RCC 7860 (cell line): Measurements from ENCODE around the gene RASEF.
A peak's percentile ranks its signal among the peaks of the same experiment; 100 is the strongest.

Experiments
- DNase-seq: peaks from one replicate; pipeline ENCODE4 v3.0.0-alpha.2; 2015; ENCODE audit warnings: low spot score
- FAIRE-seq: peaks from 2 replicates; lab custom pipeline; 2012; peaks lifted over from hg19 to GRCh38; lab: Jason Lieb, UNC

The RASEF gene

DNA sequence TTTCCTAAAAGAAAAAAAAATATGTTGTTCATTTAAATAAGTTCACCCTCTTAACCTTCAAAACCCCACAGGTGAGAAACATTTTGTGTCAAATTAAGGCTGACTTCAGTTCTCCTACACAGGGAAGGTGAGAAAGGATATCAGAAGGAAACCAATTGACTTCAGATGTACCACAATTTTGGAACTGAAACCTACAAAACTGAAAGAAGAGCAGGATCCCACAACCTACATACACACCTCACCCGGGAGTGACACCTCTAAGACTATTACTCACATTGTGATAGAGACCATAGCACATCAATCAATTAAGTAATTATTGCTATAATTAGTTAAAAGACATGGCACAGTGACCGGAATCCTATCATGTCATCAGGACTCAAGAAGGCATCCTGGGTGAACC, 47.0 kb downstream of the RASEF start:
- FAIRE-seq (no peak), DNase-seq (no peak)

DNA sequence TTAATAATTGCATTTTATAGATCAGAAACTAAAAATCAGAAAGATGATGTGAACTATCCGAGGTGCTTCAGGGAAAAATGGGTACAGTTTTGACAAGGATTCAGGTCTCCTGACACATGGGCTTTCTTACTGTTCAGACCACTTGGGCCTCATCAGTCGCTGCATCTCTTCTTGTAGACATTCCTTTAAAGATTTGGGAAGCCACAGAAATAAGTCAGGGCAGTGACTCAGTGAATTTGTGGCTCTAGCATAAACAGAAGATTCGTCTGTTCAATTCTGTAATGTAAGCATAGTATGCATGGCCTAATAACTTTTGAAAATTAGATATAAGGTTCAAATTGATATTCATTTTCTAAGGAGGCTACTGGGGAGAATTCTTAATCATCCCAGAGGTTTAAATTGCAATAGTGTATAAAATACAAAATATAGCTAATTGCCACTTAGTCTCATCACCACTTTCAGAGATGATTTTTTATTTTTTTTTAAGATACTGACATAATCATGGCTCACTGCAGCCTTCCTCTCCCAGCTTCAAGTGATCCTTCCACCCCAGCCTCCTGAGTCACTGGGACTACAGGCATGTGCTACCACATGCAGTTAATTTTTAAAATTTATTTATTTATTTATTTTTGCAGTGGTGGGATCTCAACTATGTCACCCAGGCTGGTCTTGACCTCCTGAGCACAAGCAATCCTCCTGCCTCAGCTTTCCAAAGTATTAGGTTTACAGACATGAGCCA, 48.9 kb downstream of the RASEF start:
- DNase-seq (peak; percentile 67), FAIRE-seq (peak; percentile 88)

DNA sequence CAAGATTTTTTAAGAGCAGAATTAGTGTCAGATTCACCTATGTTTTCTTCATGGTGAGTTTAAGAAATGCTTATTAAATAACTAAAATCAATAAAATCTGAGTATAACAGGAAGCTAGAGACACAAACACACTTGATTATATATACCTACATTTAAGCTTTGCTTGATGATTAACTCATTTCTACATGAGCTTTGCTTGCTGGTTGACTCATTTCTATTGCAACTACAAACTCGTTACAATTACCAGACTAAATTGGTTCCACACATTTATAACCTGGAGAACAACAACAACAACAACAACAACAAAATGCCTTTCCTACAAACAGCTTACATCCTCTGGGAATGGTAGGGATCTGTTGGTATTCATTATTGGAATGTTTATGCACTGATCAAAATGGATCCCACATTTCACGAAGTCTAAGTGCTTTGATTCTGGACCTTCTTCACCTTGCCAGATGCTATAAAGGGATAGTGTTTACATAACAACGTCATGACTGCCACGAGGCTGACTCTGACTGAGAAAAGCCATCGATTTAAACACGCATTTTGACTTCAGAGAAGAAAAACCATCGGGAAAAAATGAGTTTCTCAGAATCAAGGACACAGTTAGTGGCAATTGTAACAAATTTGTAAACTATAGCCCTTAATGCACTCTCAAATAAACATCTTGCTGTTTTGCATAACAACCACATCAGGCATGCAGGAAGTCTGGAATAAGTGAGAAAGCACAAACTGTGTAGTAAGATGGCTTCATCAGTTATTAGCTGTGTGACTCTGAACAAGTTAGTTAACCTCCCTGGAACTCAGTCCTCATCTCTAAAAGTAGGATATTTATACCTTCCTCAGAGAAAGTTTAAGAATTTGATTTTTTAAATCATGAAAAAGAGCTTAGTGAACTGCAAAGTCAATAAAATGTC, 49.8 kb downstream of the RASEF start:
- FAIRE-seq (peak; percentile 51), DNase-seq (no peak)

DNA sequence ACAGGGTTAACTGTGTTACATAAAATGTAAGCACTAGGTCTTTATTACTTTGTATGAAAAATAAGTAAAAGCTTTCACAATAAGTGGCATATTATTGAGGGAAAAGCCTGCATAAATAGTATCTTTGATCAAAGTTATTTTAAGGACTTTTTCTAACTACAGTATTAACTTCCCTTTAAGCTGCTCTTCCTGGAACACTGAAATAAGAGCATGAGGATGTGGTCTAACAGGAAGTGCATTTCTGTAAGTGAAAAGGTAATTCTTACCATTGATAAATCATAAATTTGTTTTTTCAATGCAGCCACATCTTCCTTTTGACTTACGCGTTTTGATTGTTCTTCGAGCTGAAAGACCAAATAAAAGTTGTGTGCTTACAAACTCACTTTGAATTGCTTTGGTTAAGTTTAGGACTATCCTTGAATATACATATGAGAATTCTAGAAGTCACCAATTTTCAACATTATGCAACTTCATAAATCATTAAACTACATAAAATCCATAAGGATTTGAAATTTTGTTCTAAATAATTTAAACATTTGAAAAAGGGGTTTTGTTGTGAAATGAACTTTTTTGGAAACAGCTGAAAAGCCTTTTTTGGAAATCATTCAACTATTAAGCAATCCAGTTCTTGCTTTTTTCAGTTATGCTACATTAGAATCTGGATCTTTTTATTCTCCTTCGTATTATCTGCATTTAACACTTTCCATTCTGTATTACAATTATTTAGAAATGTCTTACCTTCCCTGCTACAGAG, 50.6 kb downstream of the RASEF start:
- no peak for DNase-seq
- FAIRE-seq, result peak; percentile 4

DNA sequence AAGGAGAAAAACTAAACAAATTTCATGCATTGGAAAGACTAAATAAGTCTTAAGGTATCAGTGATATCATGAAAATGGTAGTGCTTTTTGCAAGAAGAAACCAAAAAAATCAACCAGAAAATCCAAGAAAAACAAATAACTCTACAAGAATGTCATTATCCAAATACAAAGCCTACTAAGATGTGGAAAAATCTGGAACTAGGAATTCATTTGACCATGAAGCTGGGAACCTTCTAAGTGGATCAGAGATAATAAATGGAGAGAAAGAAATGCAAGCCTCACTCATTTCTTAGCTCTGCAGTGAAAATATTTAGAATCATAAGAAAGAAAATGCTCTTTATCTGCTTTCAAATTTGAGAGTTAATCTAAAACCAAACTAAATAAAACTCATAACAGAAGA, 51.3 kb downstream of the RASEF start:
- DNase-seq (no peak), FAIRE-seq (peak; percentile 5)

DNA sequence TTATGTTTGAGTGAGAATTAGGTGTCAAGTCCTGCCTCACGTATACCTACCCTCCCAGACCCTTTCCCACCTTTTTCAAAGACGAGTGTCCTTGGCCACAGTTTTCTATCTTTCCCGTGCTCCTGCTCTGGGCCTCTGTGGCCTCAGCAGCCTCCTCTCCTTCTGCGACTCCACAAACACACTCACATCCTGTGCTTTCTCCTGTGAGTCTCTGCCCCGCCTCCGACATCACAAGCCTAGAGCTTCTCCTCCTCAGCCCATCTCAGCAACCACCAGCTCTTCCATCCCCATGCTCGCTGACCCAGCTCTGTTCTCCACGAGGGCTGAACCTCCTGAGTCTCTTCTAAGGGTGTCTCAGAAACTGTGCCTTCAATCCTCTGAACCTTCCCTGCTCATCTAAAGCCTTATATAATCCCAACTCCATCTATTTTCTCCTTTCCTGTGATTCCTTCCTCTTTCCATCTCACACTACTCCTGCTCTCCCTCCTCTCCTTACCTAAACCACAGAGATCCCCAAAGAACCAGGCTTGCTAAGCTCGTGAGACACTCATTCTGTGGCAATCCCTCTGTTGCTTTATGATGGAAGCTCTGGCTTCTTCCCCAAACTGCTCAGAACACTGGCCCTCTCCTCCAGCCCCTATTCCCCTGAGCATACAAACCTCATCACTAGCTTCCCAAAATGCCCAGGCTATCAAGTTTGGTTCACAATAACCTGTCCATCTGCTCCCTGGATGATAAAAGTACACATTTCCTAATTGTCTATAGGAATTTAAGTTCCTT, 55.2 kb downstream of the RASEF start:
- DNase-seq, result no peak
- FAIRE-seq, result no peak

DNA sequence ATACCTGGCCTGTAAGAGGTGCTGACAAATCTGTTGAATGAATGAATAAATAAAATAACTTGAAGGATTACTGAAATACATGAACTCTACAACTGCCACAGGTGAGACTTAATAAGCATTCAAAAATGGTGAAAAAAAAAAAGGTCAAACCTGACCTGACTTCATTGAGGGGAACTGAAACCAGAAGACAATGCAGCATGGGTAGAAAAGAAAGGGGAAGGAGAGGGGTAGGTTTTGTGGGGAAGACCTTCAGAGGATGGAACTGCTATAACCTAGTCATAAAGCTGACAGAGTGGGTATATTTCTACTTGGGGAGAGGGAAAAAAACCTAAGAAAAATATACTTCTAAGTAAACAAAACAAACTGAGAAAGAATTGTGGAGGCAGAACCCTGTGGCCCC, 56.6 kb downstream of the RASEF start:
- FAIRE-seq, result no peak
- DNase-seq, result no peak

DNA sequence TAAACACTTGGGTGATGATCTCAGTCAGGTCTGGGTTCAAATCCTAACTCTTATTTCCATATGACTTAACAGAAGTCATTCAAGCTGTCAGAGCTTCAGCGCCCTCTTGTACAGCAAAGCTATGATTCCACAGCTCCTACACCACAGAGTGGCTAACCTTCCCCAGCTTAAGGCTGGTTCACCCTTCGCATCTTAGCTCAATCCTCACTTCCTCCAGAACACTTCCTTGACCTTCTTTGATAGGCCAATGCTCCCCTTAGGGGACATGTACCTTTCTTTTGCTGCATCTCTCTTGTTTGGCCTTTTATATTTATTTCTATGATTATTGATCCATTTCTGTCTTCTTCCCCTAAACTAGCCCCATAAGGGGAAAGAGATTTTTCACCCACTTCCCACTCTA, 57.0 kb downstream of the RASEF start:
- no peak for FAIRE-seq

DNA sequence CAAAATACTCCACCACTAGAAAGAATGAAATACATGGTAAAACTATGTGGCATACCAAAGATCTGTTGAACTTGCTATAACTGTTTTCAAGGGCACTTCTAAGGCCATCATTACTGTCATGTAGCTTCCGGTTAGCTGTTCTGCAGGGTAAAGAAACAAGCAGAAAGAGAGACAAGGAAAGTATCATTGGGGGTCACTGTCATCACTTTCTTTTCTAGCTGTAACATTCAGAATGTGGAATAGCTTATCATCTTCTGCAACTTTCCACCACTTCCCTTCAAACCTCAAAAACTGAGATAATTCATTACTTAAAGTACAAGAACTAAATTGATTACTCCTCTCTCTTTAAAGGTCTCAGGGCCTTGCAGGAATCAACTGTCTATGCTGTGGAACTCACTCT, 57.6 kb downstream of the RASEF start:
- DNase-seq (no peak), FAIRE-seq (no peak)

More for the DNA sequence above, 57.0 kb downstream of the RASEF start:
- no peak for DNase-seq

DNA sequence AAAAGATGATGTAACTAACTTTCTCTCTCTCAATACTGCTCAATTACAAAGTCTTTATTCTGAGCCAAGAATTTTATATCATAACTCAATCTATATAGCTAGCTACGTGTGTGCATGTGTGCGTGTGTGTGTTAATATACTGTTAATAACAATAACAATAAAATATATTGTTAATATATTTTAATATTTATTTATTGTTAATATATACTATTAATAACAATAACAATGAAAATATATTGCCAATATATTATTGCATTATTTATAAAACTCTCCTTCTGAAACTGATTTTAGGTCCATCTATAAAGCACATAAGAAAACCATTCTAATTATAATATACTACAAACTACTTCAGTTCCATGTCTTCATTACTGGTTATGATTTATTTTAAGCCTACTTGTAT, 60.6 kb downstream of the RASEF start:
- DNase-seq, result no peak
- FAIRE-seq, result peak; percentile 71

DNA sequence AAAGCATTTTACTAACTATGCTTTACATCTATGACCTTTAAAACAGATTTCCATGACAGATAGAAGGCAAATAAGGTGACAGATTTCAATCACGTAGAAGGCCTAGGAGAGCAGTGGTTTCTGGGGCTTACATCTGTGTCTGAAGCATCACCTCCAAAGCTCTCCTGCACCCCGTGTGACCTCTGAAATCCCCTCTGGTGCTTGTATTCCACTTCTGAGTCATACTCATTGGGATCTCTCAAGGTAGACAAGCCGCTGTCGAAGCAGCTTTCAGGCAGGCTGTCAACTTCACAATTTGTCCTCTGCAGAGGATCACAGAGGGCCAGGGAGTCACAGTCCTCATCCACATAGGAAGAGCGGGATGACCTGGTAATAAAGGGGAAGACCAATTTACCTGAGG, 62.2 kb downstream of the RASEF start:
- DNase-seq, result no peak
- FAIRE-seq, result no peak

DNA sequence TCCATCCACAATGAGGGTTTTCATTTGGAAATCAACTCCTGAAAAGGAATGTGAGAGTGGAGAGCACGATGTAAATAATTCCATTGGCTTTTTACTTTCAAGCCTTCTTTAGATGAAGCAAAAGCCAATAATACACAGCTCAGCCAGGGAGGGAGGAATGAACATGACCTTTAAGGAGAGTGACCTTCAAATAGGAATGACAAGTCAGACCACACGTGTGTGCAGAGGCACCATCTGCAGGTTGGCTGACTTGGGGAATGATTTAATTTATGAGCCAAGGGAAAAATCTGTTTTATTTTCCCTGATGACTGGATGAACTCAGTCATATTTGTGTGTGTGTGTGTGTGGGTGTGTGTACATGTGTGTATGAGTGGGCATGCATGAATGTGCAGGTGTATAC, 64.5 kb downstream of the RASEF start:
- DNase-seq, result no peak
- no peak for FAIRE-seq

DNA sequence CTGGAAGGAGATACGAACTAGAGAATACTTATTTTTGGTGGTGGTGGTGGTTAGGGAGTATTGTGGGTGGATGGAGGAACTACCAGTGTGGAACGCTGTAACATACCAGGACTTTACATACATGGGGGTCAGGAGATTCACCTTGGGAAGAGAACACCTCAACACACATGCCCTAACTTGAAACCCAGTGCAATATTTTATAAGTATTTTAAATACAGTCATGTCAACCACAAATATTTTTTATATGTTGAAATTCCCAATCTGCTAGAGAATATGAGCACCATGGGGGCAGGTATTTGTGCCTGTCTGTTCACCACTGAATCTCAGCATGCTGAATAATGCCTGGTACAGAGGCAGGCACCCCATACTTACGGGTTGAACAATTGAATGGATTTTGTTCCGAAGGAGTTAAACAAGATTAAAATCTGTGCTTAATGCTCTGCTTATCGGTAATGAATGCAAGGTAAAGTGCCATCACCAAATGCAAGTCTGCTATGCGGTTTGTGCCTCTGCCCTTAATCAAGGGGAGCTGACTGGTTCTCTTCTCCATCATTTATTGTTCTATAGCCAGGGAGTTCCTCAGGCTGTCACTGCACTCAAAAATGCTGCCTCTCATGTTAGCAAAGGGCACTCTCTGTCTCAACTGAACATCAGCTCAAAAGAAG, 65.3 kb downstream of the RASEF start:
- DNase-seq (no peak), FAIRE-seq (no peak)

DNA sequence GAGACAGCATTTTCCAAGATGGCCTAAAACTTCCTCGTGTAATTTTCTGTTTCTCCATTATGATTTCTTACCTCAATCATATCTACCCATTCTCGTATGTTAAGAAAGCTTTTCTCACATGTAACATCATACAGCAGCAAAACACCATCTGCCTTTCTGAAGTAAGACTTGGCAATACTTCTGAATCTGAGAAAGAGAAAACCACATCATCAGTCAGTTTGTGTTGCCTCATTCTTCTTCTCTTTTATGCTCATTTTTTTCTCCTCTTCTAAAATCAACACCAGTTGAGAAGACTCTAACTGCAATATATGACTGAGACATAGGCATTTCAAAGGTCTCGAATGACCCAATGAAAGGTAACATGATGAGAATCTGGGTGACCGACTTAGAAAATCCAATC, 66.0 kb downstream of the RASEF start:
- FAIRE-seq (no peak), DNase-seq (no peak)

DNA sequence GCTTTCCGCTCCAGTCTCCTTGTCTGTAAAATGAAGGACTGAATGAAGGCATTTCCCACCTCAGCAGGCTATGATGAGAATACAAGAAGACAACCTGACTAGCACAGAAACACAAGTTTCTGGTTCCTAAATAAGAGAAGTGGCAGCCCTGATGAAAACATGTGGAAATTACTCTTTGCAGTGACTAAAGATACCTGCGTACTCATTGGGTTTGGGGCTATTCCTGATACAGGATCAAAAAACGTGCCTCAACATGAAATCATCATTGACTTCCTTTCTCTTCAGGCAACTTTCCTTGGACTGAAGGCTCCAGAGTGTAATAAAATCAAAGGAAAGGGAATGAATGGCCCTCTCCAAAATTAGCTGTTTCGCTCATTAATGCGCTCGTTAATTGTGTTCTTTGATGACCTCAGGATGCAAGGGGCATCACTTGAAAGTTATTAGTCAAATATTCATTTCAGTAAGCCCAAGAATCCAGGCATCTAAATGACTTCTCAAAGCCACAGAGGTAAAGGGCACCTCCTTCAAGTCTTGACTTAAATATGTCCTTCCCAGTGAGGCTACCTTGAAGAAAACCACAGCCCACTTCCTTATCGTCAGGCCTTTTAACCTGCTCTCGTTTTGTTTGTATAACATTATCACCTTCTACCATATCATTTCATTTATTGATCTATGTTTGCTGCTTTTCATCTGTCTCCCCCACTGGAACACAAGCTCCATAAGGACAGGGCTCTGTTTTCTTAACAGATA, 68.9 kb downstream of the RASEF start:
- FAIRE-seq (no peak), DNase-seq (no peak)

DNA sequence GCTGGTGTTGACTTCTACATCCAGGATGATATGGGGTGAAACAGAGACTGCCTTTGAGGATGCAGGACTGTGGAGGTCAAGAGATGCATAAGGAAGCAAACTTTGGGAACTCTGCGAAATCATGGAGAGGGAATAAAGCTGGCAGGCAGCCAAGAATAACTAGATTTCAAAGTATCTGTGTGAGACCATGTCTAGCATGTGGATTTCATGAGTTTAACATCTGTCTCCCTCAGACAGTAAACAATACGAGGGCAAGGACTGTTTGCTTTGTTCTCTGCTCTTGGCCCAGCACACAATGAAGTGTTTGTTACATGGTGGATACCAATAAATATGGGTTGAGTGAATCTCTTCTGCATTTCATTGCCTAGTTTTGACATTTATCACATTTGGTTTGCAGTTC, 71.3 kb downstream of the RASEF start:
- no peak for FAIRE-seq
- DNase-seq, result no peak

DNA sequence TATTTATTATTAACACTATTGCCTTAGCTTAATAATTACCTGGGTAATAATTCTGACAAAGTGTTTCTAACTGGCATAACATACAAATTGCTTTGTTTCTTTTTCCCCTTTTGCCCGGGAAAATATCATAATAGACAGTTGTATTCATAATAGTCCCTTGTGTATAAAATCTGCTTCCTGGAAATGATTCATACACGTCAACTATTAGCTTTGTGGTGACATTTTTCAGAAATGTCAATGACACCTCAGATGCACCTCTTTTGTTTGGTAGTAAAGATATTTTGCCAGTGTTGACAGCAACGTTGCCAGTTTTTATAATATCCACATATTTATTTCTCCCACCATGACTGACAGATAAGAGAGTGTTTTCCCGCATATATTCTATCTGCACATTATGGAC, 73.0 kb downstream of the RASEF start:
- DNase-seq, result no peak
- FAIRE-seq, result no peak

DNA sequence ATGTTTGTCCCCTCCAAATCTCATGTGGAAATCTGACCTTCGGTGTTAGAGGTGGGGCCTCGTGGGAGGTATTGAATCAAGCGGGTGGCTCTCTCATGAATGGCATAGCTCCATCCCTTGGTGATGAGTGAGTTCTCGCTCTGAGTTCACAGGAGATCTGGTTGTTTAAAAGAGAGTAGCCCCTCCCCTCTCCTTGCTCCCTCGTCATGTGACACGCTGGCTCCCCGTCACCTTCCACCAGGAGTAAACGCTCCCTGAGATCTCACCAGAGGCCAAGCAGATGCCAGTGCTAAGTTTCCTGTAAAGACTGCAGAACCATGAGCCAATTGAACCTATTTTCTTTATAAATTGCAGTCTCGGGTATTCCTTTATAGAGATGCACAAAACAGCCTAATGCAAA, 74.5 kb downstream of the RASEF start:
- DNase-seq, result no peak
- FAIRE-seq, result no peak

DNA sequence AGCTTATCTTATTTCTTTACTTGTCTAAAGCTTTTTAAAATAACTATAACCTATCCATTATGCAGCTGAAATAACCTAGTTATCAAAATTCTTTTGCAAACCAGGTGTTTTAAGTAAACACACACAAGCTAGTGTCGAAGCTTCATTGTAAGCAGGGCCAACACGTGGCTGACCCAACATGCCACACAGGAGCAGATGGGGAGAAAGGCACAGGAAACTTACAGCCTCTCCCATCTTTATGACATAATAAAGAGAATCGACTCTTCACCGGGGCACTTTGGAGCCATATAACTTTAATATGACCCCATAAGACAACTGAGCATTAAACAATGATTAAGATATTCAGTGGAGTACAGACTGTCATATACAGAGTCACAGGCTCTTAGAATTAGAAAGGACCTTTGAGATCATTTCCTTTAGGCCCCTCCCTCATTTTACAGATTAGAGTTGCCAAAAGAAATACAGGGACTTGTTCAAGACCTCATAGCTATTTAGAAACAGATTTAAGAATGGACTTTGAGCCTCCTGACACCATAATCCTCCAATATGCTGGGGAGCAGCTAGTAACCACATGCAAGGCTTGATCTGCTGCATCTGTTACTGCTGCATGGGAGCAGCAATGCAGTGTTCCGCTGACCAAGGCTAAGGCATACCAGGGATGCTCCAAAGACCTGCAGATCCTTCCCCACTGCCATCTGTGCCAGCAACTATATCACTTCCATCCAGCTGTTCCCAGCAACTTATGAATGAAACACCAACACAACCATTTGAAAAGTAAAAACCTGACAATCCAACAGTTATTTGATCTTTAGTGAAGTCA, 75.4 kb downstream of the RASEF start:
- DNase-seq, result no peak
- FAIRE-seq, result no peak
